IMR-90 (cell line): ENCODE data around the gene PITPNC1.

Source experiments
- MXI1 ChIP-seq: IDR thresholded peaks from 2 replicates; pipeline ENCODE4 v1.6.1; 2012; ENCODE audit warnings: low read depth, mild to moderate bottlenecking, low read length, moderate library complexity, borderline replicate concordance
- POLR2A ChIP-seq: IDR thresholded peaks from 2 replicates; pipeline ENCODE4 v1.6.1; 2012; ENCODE audit warnings: mild to moderate bottlenecking, low read depth, low read length
- TF ChIP-seq, protein P1 (sequence below): conservative IDR thresholded peaks from 2 replicates; pipeline ENCODE4 v1.5.1; 2012; ENCODE audit warnings: mild to moderate bottlenecking, low read depth, low read length, improper control_type of control experiment

DNA sequence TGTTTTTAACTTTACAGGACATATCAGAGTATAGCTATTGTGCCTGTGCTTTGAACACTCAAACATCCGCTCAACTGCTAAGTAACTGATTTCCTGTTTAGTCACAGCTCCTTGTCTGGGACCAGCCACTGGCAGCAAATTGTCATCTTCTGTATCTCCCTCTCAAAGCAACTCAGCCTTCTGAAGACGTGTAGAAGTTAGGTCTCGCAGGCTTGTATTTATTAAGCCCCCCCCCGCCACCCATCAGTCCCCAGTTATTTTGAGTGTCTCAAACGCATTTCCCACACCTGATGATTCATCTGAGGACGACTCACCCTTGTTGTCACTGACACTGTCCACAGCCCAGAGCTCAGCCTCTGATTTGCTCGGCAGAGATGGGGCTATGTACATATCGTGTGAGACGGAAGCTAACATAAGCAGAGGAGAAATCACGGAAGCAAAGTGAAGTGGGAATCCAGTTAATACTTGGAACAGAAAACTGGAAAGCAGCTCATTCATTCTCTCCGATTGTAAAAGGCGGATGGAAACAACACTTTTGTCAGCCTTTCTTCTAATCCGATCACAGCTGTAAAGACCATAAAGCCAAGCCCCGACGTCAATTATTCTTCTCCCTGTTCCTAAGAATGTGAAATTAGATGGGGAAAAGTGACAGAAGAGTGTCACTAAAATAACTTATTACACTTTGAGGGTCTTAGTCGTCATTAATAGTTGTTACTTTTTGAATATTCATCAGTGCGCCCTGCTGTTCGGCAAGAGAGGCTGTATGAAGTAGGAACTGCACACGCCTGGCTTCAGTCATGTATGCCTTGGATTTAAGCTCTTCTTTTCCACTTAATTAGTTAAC lies 64.2 kb downstream of the PITPNC1 start:
- no peak for TF ChIP-seq MXI1
- TF ChIP-seq, protein P1, sequence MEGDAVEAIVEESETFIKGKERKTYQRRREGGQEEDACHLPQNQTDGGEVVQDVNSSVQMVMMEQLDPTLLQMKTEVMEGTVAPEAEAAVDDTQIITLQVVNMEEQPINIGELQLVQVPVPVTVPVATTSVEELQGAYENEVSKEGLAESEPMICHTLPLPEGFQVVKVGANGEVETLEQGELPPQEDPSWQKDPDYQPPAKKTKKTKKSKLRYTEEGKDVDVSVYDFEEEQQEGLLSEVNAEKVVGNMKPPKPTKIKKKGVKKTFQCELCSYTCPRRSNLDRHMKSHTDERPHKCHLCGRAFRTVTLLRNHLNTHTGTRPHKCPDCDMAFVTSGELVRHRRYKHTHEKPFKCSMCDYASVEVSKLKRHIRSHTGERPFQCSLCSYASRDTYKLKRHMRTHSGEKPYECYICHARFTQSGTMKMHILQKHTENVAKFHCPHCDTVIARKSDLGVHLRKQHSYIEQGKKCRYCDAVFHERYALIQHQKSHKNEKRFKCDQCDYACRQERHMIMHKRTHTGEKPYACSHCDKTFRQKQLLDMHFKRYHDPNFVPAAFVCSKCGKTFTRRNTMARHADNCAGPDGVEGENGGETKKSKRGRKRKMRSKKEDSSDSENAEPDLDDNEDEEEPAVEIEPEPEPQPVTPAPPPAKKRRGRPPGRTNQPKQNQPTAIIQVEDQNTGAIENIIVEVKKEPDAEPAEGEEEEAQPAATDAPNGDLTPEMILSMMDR = no peak
- peak; percentile 80 for TF ChIP-seq POLR2A
